Epidermal melanocyte (primary cell): ENCODE results near the gene NTSR1.
A peak's percentile ranks its signal among the peaks of the same experiment; 100 is the strongest.

Experiments used
- DNase-seq: peaks from one replicate; pipeline ENCODE4 v3.0.0; 2011; ENCODE audit warnings: low spot score; ENCODE audit not compliant: insufficient read length

NTSR1 gene

DNA sequence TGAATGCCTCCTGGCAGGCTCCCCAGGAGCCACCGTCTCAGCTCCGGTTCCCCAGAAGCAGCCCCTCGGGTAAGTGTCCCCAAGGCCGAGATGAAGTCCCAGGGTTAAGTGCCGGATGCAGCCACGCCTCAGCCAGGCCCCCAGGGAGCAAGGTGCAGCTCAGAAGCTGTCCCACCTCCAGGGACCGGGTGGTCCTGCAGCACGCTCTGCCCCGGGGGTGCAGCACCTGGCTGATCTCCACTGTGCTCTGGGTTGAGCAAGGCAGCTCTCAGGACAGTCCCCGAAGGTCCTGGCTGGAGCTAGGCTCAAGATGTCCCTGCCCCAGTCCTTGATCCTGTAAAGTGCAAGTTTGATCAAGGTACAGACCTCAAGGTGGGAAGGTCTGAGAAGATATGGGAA is 15.1 kb upstream of the NTSR1 start:
- no peak for DNase-seq

DNA sequence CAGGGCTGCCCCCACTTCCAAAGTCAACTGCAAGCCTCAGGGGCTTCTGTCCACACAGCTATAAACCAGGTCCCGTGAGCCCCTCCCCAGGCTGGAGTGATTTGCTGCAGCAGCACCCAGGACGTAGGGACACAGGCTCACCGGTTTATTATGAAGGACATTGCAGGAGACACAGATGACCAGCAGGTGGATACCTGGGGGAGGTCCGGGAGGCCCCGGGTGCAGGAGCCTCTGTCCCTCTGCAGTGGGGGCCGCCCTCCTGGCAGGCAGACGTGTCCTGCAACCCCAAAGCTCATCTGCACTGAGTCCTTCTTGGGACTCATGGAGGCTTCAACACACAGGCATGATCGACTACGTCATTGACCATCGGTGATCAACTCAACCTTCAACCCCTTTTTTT is 14.5 kb upstream of the NTSR1 start:
- DNase-seq, result no peak

DNA sequence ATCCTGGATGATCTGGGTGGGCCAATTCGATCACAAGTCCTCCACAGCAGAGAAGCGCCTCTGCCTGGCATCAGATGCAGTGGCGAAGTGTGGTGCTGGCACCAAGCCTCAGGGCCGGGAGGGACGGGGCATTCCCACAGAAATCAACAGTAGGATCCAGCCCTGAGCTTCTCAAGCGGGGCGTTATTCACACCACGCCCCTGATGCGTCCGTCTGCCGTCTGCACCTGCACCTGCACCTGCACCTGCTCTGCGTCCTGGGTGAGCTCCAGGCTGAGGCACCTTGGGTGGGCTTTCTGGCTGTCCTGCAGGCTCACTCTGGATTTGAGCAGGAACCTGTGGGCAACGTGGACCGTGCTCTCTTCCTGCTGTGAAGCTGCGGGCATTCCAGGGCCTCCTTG is 13.8 kb upstream of the NTSR1 start:
- DNase-seq, result no peak

DNA sequence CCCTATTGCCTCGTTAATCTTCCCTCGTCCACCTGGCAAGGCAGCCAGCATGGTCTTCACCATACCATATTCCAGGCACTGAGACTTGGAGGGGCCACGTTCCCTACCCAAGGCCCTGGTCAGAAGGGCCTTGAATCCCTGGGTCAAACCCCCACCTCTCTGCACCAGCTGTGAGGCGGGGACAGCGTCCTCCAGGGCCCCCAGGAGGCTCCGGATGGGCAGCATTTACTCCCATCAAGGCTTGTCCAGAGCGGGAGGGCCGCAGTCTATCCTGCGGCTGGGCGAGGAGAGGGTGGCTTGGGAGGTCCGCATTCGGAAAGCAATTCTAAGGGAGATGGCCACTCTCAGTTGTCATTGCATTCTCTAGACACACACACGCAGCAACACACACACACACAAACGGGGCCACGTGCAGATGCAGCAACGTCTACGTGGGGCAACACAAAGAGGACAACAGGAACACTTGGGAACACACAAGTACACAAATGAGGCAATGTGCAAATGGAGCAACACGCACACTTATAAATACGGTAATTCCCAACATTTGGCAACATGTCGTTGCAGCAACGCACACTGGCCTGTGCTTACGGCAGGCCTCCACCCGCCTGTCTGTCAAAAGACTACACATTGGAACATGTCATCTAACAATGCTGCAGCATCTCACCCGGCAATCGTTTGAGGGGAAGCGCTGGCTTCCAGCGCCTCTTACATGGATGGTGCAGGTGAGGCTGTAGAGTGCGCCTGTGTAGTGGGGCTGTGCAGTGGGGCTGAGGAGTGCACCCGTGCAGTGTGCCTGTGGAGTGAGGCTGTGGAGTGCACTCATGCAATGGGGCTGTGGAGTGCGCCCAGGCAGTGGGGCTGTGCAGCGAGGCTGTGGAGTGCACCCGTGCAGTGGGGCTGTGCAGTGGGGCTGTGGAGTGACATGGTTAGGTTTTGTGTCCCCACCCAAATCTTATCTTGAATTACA is 12.9 kb upstream of the NTSR1 start:
- DNase-seq, result no peak

DNA sequence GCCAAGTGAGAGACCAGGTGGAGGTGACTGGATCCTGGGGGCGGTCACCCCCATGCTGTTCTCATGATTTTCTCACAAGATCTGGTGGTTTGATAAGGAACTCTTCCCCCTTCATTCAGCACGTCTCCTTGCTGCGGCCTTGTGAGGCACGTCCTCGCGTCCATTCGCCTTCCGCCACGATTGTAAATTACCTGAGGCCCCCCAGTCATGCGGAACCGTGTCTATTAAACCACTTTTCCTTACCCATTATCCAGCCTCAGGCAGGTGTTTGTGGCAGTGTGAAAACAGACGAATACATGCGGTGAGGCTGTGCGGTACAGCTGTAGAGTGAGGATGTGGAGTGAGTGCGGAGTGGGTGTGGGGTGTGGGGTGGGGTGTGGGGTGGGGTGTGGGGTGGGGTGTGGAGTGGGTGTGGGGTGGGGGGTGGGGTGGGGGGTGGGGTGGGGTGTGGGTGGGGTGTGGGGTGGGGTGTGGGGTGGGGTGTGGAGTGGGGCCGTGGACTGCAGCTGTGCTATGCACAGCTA is 12.1 kb upstream of the NTSR1 start:
- DNase-seq, result no peak

DNA sequence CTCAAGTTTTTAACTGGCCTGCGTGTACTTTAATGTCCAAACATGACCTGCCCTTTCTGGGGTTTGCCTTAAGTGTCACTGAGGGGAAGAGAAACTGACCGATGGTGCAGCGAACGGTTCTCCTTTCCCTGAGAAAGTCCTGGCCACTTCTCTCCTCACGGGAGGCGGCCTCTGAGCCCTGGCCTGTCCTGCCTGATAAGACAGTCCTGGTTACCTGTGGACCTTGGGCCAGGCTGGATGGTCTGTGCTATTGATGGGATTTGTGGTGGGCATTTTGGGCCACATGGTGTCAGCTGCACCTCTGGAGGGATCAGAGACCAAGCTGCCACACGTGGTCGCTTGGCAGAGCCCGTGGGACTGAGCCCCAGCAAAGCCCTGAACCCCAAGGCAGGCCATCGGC is 11.6 kb upstream of the NTSR1 start:
- no peak for DNase-seq

DNA sequence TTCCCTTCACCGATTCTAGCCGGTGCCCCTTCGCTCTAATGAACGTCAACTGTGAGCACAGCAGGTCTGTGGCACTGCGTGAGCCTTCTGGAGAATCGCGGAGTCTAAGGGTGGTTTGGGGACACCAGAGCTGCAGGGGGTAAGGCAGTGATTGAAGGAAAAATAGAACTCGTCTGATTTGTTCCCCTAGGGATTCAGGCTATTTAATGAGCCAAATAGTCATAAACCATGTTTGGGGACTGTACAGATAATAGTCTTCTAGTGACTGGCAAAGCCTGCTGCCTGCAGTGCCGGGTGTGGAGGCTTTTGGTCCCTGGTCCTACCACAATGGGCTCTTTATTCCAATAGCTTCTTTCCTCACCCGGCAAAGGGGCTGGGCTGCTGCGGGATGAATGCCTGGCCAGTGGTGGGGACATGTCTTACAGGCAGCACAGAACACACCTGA is 11.1 kb upstream of the NTSR1 start:
- peak; percentile 81 for DNase-seq

DNA sequence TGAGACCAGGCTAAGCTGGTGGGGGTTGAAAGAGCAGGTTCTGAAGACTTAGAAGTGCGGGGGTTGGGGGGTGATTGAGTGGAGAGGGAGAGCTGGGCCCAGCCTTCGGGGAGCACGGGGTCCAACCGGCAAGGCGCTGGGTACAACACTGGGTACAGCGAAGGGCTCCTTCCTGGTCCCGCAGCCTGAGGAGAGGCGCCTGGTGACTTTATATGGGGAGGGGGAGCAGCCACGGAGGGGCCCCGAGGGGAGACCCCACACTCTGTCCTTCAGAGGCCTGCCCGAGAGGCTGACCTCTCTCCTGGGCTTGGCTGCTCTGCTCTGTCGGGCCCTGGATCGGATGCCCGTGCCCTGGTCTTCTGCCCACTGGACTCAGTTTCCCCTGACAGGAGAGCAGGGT is 10.4 kb upstream of the NTSR1 start:
- no peak for DNase-seq

DNA sequence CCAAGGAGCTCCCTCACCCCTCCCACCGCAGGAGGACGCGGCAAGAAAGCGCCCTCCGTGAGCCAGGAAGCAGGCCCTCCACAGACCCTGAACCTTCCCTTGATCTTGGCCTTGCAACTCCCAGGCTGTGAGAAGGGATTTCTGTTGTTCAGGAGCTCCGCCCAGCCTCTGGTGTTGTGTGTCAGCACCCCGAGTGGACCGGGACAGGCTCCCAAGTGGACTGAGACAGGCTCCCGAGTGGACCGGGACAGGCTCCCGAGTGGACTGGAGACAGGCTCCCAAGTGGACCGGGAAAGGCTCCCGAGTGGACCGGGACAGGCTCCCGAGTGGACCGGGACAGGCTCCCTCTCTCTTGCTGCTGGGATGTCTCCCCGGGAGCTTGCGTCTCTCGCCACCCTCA is 9.3 kb upstream of the NTSR1 start:
- no peak for DNase-seq

DNA sequence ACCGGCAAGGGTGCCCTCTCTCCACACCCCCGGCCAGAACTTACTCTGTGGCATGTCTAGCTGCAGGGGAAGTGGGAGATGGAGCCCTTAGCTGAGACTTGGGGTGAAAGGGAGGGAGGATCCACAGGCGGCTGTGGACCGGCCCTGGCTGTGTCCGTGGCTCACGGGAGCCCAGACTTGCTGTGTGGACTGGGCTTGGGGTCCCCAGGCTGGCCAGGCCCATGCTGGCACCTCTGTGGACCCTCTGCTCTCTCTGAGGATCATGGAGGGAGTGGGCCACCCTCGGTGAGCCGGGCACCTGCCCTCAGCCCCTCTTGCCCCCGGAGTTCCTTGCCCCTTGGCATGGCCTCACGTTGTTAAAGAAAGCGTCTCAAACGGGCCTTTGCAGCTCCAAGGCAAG is 8.9 kb upstream of the NTSR1 start:
- no peak for DNase-seq

DNA sequence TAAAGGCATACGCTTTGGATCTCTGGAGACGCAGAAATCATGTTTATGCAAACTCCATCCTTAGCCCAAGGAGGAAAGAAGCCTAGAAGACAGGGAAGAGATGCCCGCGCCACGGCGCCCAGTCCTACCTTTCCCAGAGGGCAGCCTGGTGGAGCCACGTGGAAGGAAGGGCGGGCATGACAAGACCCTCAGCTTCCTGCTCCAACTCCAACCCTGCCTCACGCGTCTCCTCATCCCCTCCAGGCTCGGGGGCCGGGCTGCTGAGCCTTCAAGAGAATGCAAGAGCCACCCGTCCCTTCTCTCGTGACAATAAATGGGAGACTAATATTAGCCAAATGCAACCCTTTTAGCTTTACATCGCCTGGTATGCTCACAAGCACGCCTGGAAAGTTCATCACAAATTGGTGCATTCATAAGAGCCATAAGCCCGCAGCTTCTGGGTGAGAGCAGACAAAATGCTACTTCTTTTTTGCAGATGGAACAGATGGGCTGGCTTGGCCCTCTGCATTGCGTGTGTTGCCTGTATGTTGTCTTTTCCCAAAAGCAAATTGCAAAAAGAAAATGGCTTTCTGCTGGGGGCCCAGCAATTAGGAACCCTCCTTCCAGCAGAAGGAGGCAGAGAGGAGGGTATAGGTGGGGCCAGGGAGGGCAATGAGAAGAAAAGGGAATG is 8.2 kb upstream of the NTSR1 start:
- DNase-seq, result no peak

DNA sequence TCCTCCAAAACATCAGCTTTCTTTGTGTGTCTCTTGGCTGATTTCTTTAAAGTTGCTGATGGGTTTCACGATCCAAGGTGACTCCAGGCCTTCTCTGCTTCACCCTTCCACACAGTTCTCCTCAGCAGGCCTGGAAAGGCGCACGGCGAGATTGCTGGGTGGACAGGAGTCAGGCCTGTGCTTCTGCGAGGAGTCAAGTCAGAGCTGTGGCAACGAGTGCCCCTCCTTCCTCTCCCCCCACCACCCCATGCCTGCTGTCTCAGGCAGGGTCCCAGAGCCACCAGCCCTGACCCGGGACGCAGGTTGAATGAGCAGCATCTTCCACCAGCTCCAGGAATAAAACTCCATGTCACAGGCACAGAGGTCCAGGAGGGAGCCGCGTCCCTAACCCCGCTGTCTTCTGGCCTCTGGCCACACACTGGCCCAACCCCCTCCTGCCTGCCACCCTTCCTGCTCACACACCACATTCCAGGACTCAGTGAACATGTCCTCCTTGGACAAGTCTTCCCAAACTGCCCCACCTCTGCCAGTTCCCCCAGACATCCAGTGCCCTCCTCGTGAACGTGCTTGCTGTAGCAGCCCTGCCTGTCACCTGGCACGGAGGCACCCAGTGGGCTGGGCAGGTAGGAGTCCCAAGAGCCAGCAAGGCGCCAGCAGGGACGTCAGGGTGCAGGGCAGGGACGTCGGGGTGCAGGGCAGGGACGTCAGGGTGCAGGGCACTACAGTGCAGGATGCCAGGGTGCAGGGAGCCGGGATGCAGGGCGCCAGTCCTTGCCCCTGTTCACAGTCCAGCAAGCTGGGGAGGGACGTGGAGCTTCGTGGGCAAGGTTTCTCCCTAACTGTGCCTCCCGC is 7.2 kb upstream of the NTSR1 start:
- DNase-seq, result no peak

DNA sequence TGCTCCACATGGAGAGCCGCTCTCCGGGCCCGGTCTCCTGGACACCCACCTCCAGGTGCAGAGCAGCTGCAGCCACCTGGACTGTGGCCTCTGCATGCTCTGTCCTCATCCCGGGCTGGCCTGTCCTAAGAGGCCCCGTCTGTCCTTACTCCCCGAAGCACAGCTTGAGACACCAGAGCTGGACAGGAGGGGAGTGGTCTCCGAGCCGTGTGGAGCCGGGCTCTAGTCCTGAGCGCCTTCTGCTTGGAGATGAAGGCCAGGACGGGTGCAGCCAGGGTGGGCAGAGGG is 6.7 kb upstream of the NTSR1 start:
- DNase-seq, result no peak

DNA sequence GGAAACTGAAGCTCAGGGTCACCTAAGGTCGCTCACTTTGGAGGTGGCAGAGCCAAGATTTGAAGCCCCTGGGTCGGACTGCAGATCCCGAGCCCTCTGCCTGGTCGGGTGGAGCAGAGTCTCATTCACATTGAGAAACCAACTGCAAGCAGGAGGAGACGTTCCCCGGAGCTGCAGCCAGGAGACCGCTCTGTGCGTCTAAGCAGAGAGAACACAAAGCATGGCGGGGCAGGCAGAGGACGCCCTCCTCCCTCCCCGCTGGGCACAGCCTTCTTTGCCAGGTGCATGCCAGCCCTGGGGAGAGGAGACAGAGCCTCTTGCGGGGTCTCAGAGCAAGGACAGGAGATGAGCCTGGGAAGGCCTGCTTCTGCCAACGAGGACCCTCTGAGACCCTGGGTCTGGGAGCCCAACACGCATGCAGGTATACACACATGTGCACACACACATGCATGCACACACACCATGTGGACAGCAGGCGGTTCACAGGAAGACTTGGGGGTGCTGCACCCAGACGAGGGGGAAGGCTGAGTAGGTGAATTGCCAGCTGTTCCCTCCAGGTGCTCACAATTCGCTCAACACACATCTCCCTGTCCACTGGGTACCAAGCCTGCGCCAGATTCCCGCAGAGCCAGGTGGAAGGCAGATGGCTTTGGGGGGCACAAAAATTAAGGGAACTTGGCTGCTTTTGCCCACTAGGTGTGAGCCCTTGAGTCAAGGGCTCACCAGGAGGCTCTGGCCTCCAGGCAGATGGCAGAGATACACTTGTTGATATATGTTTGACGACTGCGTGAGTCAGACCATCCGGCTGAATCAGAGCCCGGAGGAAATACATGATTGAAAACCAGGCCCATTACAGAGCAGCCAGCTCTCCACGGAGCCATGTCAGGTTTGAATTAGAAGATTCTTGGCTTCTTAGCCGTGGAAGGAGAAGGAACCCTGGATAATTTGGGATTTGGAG is 5.5 kb upstream of the NTSR1 start:
- peak; percentile 63 for DNase-seq

DNA sequence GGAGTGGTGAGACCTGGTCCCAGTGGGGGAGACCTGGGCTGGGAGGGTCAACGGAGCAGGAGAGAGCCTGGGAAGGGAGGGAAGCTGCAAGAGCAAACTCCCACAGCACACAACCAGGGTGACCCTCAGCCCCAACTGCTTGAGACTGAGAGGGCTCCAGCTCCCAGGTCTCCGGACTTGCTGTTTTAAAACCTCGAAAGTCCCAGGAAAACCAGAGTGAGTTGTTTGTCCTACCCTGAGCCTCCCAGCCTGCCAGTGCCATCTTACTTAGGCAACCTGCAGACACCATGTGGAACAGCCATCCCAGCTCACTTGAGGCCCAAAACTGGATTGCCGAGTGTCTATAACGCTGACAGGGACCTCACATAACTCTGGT is 4.8 kb upstream of the NTSR1 start:
- DNase-seq, result no peak

DNA sequence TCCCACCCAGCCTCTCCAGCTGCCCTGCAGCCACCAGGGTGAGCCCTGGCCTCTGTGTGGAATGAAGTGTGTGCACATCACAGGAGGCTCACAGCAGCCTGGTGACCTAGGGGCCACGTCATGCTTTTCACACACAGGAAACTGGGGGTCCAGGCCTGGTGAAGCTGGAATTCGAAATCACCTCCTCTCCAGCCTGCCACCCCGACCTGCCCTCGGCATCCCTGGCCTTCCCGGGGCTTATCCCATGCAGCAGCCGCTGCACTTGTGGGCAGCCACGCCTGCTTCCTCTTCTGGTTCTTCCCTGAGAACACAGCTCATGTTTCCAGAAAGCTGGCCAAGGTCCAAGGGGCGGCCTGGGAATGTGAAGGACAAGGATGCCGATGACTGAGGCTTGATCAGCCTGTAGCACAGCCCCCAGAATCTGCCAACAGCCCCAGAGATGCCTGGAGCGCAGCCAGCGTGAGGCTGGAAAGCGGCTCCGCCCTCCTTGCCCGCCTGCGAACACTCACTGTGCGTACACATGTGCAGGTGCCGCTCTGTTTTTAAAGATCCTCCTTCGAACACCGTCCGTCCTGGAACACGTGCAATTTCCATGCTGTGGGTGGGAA is 4.2 kb upstream of the NTSR1 start:
- DNase-seq, result peak; percentile 86

DNA sequence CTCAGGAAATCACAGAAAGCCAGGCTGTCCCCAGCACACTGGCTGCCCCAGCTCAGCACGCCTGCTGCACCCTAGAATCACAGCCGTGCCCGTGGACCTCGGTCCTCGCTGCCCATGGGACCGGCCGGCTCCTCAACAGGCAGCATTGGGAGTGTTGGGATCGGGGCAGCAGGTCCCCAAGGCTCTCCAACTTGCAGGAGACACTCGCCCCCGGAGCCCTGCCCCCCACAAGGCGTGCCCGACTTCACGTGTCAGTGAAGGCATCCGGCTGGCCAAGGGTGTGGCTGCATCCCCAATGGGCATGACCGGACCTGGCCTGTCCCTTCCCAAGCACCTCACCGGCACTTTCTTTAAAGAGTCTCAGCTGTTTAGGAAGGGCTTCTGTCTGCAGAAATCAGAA is 3.0 kb upstream of the NTSR1 start:
- DNase-seq, result no peak

DNA sequence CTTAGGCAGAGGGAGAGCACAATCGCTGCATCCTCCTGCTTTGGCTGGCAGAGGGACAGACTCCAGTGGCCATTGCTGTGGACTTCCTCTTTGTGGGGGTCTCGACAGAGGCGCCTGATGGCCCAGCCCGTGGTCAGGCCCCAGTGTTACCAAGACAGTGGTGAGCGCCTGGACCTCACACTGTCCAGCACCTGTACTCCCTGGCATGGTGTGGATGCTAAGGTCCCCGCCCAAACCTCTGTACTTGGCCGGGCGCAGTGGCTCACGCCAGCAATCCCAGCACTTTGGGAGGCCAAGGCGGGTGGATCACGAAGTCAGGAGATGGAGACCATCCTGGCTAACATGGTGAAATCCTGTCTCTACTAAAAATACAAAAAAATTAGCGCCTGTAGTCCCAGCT is 2.3 kb upstream of the NTSR1 start:
- no peak for DNase-seq

DNA sequence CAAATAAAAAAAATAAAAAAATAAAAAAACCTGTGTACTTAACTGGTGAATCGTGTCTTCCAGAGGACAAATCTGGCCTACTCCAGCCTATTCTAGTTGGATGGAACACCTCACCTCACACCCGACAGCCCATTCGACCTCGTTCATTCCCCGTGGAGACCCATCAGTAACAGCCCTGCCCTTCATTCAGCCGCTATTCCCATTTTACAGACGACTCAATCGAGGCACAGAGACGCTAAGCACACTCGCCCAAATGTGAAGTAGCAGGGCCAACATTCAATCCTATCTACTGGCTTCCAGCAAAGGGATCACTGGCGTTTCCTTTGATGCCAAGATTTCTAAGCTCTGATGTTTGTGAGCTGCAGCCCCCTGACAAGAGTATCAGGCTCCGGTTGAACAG is 1.8 kb upstream of the NTSR1 start:
- no peak for DNase-seq

DNA sequence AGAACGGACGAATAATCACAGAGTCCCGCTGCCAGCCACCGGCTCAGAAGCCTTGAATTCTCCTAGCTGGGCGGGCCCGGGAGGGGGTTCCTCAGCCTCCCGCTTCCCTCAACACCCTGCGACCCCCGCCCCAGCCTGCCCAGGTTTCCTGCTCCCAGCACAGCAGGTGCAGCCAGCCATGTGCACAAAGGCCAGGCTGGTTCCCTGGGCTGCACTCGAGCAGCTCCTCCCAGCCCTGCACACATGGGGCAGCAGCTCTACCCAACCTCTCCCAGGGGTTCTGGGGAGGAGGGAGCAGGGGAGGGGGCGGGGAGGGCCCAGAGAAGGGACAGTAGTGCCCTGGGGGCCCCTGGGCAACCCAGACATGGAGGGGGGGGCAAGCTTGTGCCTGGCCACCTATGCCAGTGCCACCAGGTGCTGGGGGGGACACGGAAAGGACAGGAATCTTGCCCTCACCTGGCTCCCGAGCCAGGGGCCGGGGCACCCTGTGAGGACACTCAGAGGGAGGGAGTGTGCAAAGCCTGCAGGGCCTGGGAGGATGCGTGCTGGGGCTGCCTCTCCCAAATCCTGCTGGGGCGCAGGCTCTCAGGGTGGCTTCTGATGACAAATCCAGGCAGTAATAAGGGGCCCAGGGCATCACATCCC is 1.2 kb upstream of the NTSR1 start:
- no peak for DNase-seq
